Mononuclear cell (primary cell): ENCODE measurements around the gene CXCL9. TPM values are rescaled to one million over a fixed set of nuclear protein-coding genes. Genes with fewer than 3 reads are reported as not detected.

Experiments used
- H3K27me3 ChIP-seq: 2 replicates; pipeline ENCODE4 v1.6.0; 2011; ENCODE audit warnings: low read length, control low read depth; ENCODE audit not compliant: insufficient read depth
- H3K4me1 ChIP-seq: 2 replicates; pipeline ENCODE4 v1.5.1; 2011; ENCODE audit warnings: mild to moderate bottlenecking, low read length, control low read depth; ENCODE audit not compliant: insufficient read depth
- H3K4me3 ChIP-seq: 2 replicates; pipeline ENCODE4 v1.5.1; 2011; ENCODE audit warnings: mild to moderate bottlenecking, low read length, moderate library complexity
- H3K9me3 ChIP-seq: 2 replicates; pipeline ENCODE4 v1.5.1; 2011; ENCODE audit warnings: low read depth, mild to moderate bottlenecking, control low read depth, low read length
- total RNA-seq: library from RNA; depleted of rRNA; stranded (reverse); fragments of >200 nt; gene quantifications from one replicate; pipeline ENCODE4 v1.2.3, GENCODE V29; 2012

CXCL9 gene
- total RNA-seq, 1 donor, result 0.52 TPM

GRCh38 chr4:76023389-76023788, 16.1 kb upstream of the CXCL9 start, which contains the start of gene CXCL10:
Gene CXCL10 (minus strand): TSS chr4:76023497. CDS start chr4:76023431, 66 bp downstream.
- no peaks in the 10 kb centered on the region for H3K27me3 ChIP-seq
- H3K4me3 ChIP-seq, result no peak within 1 kb of the TSS
- no peaks in the 10 kb centered on the region for H3K9me3 ChIP-seq
- H3K4me1 ChIP-seq, result peaks cover 16% of the 10 kb centered on the region

- Histone ChIP-seq H3K4me1 (peaks cover 14% of the 10 kb centered on the region), H3K4me3 (no peak overlapping the region), H3K27me3 (no peaks in the 10 kb centered on the region), H3K9me3 (no peaks in the 10 kb centered on the region)
Measured at GRCh38 chr4:76022677-76023076, 15.4 kb upstream of the CXCL9 start.

- Histone ChIP-seq H3K4me1 (peaks cover 14% of the 10 kb centered on the region), H3K27me3 (no peaks in the 10 kb centered on the region), H3K9me3 (no peaks in the 10 kb centered on the region), H3K4me3 (no peak overlapping the region)
Measured at GRCh38 chr4:76022031-76022430, 14.7 kb upstream of the CXCL9 start.

- H3K9me3 ChIP-seq, result no peaks in the 10 kb centered on the region
- peaks cover 12% of the 10 kb centered on the region for H3K4me1 ChIP-seq
- no peak overlapping the region for H3K4me3 ChIP-seq
- no peaks in the 10 kb centered on the region for H3K27me3 ChIP-seq
Measured at GRCh38 chr4:76017056-76017686, 9.9 kb upstream of the CXCL9 start.

- Histone ChIP-seq H3K27me3 (no peaks in the 10 kb centered on the region), H3K4me3 (no peak overlapping the region), H3K9me3 (no peaks in the 10 kb centered on the region), H3K4me1 (peaks cover 20% of the 10 kb centered on the region)
Measured at GRCh38 chr4:76016393-76016792, 9.1 kb upstream of the CXCL9 start.

- H3K4me1 ChIP-seq, result peaks cover 19% of the 10 kb centered on the region
- H3K27me3 ChIP-seq, result no peaks in the 10 kb centered on the region
- no peak overlapping the region for H3K4me3 ChIP-seq
- no peaks in the 10 kb centered on the region for H3K9me3 ChIP-seq
Measured at GRCh38 chr4:76013540-76013939, 6.2 kb upstream of the CXCL9 start.

- Histone ChIP-seq H3K4me3 (no peak overlapping the region), H3K9me3 (no peaks in the 10 kb centered on the region), H3K4me1 (peaks cover 19% of the 10 kb centered on the region)
Measured at GRCh38 chr4:76012388-76012801, 5.1 kb upstream of the CXCL9 start.

GRCh38 chr4:76011700-76012387, 4.5 kb upstream of the CXCL9 start:
- no peak overlapping the region for H3K4me3 ChIP-seq
- H3K4me1 ChIP-seq, result peaks cover 19% of the 10 kb centered on the region
- no peaks in the 10 kb centered on the region for H3K9me3 ChIP-seq
- H3K27me3 ChIP-seq, result no peaks in the 10 kb centered on the region

More at GRCh38 chr4:76012388-76012801, 5.1 kb upstream of the CXCL9 start:
- H3K27me3 ChIP-seq, result no peaks in the 10 kb centered on the region

GRCh38 chr4:76011018-76011670, 3.8 kb upstream of the CXCL9 start:
- Histone ChIP-seq H3K4me3 (no peak overlapping the region), H3K27me3 (no peaks in the 10 kb centered on the region), H3K4me1 (peaks cover 19% of the 10 kb centered on the region), H3K9me3 (no peaks in the 10 kb centered on the region)

- Histone ChIP-seq H3K4me3 (no peak overlapping the region), H3K27me3 (no peaks in the 10 kb centered on the region), H3K9me3 (no peaks in the 10 kb centered on the region), H3K4me1 (peaks cover 17% of the 10 kb centered on the region)
Measured at GRCh38 chr4:76010576-76010975, 3.3 kb upstream of the CXCL9 start.

- Histone ChIP-seq H3K27me3 (no peaks in the 10 kb centered on the region), H3K9me3 (no peaks in the 10 kb centered on the region), H3K4me1 (peaks cover 14% of the 10 kb centered on the region), H3K4me3 (no peak overlapping the region)
Measured at GRCh38 chr4:76009311-76009710, 2.0 kb upstream of the CXCL9 start.

- Histone ChIP-seq H3K9me3 (no peaks in the 10 kb centered on the region), H3K4me3 (no peak overlapping the region), H3K4me1 (peaks cover 12% of the 10 kb centered on the region), H3K27me3 (no peaks in the 10 kb centered on the region)
Measured at GRCh38 chr4:76003620-76004019, 3.7 kb downstream of the CXCL9 start.

GRCh38 chr4:76003035-76003434, 4.3 kb downstream of the CXCL9 start:
- Histone ChIP-seq H3K4me3 (no peak overlapping the region), H3K9me3 (no peaks in the 10 kb centered on the region), H3K27me3 (no peaks in the 10 kb centered on the region), H3K4me1 (peaks cover 12% of the 10 kb centered on the region)

- Histone ChIP-seq H3K9me3 (no peaks in the 10 kb centered on the region), H3K4me3 (no peak overlapping the region), H3K4me1 (peaks cover 12% of the 10 kb centered on the region), H3K27me3 (no peaks in the 10 kb centered on the region)
Measured at GRCh38 chr4:76002176-76002575, 5.1 kb downstream of the CXCL9 start.

GRCh38 chr4:76001700-76002099, 5.6 kb downstream of the CXCL9 start:
- Histone ChIP-seq H3K9me3 (no peaks in the 10 kb centered on the region), H3K4me1 (peaks cover 12% of the 10 kb centered on the region), H3K27me3 (no peaks in the 10 kb centered on the region), H3K4me3 (no peak overlapping the region)
